ENCODE measurements around the gene LRMDA.

Gene LRMDA

GRCh38 chr10:75919913-75920312, 488.5 kb downstream of the LRMDA start:
- Mint-ChIP-seq H3K4me1 (peaks cover 35% of the 10 kb centered on the region), H3K4me3 (no peak overlapping the region), H3K9me3 (no peaks in the 10 kb centered on the region), H3K27ac (no peak overlapping the region), H3K27me3 (ENCODE audit: low read depth, poor library complexity) (peaks cover 9% of the 10 kb centered on the region), H3K36me3 (ENCODE audit: low read depth) (no peaks in the 10 kb centered on the region)
- DNase-seq = no peak
- no peak for TF ChIP-seq CTCF (IDR thresholded peaks at IDR 0.05)

GRCh38 chr10:75922435-75922834, 491.0 kb downstream of the LRMDA start:
- H3K36me3 Mint-ChIP-seq (ENCODE audit: low read depth) = no peaks in the 10 kb centered on the region
- TF ChIP-seq CTCF (IDR thresholded peaks at IDR 0.05) = no peak
- H3K4me3 Mint-ChIP-seq = no peak overlapping the region
- DNase-seq = no peak
- H3K27ac Mint-ChIP-seq = no peak overlapping the region
- H3K9me3 Mint-ChIP-seq = no peaks in the 10 kb centered on the region
- peaks cover 9% of the 10 kb centered on the region for H3K27me3 Mint-ChIP-seq (ENCODE audit: low read depth, poor library complexity)
- peaks cover 48% of the 10 kb centered on the region for H3K4me1 Mint-ChIP-seq

GRCh38 chr10:75924309-75924902, 493.0 kb downstream of the LRMDA start:
- Mint-ChIP-seq H3K27me3 (ENCODE audit: low read depth, poor library complexity) (no peaks in the 10 kb centered on the region), H3K36me3 (ENCODE audit: low read depth) (no peaks in the 10 kb centered on the region), H3K4me1 (peaks cover 47% of the 10 kb centered on the region), H3K4me3 (no peak overlapping the region), H3K9me3 (no peaks in the 10 kb centered on the region), H3K27ac (peak overlapping the region; percentile 91)
- TF ChIP-seq CTCF (IDR thresholded peaks at IDR 0.05) = no peak
- peak; percentile 24 for DNase-seq

- TF ChIP-seq CTCF (IDR thresholded peaks at IDR 0.05) = no peak
- Mint-ChIP-seq H3K27me3 (ENCODE audit: low read depth, poor library complexity) (no peaks in the 10 kb centered on the region), H3K4me3 (no peak overlapping the region), H3K36me3 (ENCODE audit: low read depth) (no peaks in the 10 kb centered on the region), H3K4me1 (peaks cover 41% of the 10 kb centered on the region), H3K9me3 (no peaks in the 10 kb centered on the region), H3K27ac (no peak overlapping the region)
- no peak for DNase-seq
Observed at GRCh38 chr10:75925999-75926398, 494.6 kb downstream of the LRMDA start.

- peaks cover 41% of the 10 kb centered on the region for H3K4me1 Mint-ChIP-seq
- H3K27me3 Mint-ChIP-seq (ENCODE audit: low read depth, poor library complexity) = no peaks in the 10 kb centered on the region
- H3K36me3 Mint-ChIP-seq (ENCODE audit: low read depth) = no peaks in the 10 kb centered on the region
- no peak overlapping the region for H3K4me3 Mint-ChIP-seq
- no peak for TF ChIP-seq CTCF (IDR thresholded peaks at IDR 0.05)
- no peak for DNase-seq
- no peaks in the 10 kb centered on the region for H3K9me3 Mint-ChIP-seq
- peak overlapping the region; percentile 29 for H3K27ac Mint-ChIP-seq
Observed at GRCh38 chr10:75926763-75927162, 495.3 kb downstream of the LRMDA start.

GRCh38 chr10:75928231-75928630, 496.8 kb downstream of the LRMDA start:
- H3K4me3 Mint-ChIP-seq = no peak overlapping the region
- no peaks in the 10 kb centered on the region for H3K9me3 Mint-ChIP-seq
- peaks cover 40% of the 10 kb centered on the region for H3K4me1 Mint-ChIP-seq
- no peak for TF ChIP-seq CTCF (IDR thresholded peaks at IDR 0.05)
- DNase-seq = no peak
- no peak overlapping the region for H3K27ac Mint-ChIP-seq
- H3K27me3 Mint-ChIP-seq (ENCODE audit: low read depth, poor library complexity) = peaks cover 5% of the 10 kb centered on the region
- no peaks in the 10 kb centered on the region for H3K36me3 Mint-ChIP-seq (ENCODE audit: low read depth)

Data from nephron progenitor cell (in vitro differentiated cells).